DND-41 (cell line): Measurements from ENCODE around the gene LPAR5.

Experiments
- ATAC-seq: fragments of 200-7000 bp; cut with Tn5 transposase; 3 replicates; pipeline ENCODE4 v1.9.1; 2021; ENCODE audit warnings: low read depth; ENCODE audit not compliant: insufficient read depth
- DNase-seq: peaks from one replicate; pipeline ENCODE4 v3.0.0-alpha.2; 2020
- H2AFZ ChIP-seq: 2 replicates; pipeline ENCODE4 v1.6.0; 2012; ENCODE audit warnings: low read depth, low read length
- H3K27ac ChIP-seq: 2 replicates; pipeline ENCODE4 v1.5.1; 2012; ENCODE audit warnings: low read length, inconsistent platforms
- H3K27me3 ChIP-seq: fragments of 200-600 bp; sonication (generic); 2 replicates; pipeline ENCODE4 v1.6.0; 2012; ENCODE audit warnings: low read length, mild to moderate bottlenecking, inconsistent platforms; ENCODE audit not compliant: insufficient read depth, poor library complexity
- H3K36me3 ChIP-seq: 2 replicates; pipeline ENCODE4 v1.5.1; 2012; ENCODE audit warnings: low read length, inconsistent platforms; ENCODE audit not compliant: insufficient read depth
- H3K4me1 ChIP-seq: 2 replicates; pipeline ENCODE4 v1.5.1; 2012; ENCODE audit warnings: mild to moderate bottlenecking, low read length; ENCODE audit not compliant: insufficient read depth
- H3K4me2 ChIP-seq: 2 replicates; pipeline ENCODE4 v1.6.0; 2012; ENCODE audit warnings: mild to moderate bottlenecking, moderate library complexity, low read length, inconsistent platforms; ENCODE audit not compliant: insufficient read depth
- H3K4me3 ChIP-seq, 2 experiments: fragments of 200-600 bp in 1 of 2; shearing (Covaris generic) in 1 of 2; 2 replicates each; pipeline ENCODE4 v1.5.1; 2012 to 2016; ENCODE audit warnings: inconsistent platforms in 2 of 2, low read length in 2 of 2, mild to moderate bottlenecking in 2 of 2, low read depth in 1 of 2, moderate library complexity in 1 of 2
- H3K79me2 ChIP-seq: 2 replicates; pipeline ENCODE4 v1.6.0; 2012; ENCODE audit warnings: low read length, inconsistent platforms; ENCODE audit not compliant: insufficient read depth
- H3K9ac ChIP-seq: 2 replicates; pipeline ENCODE4 v1.6.0; 2012; ENCODE audit warnings: low read depth, mild to moderate bottlenecking, inconsistent platforms, low read length, moderate library complexity
- H3K9me3 ChIP-seq: 2 replicates; pipeline ENCODE4 v1.5.1; 2012; ENCODE audit warnings: low read length, moderate library complexity, mild to moderate bottlenecking, inconsistent platforms; ENCODE audit not compliant: insufficient read depth, severe bottlenecking
- H4K20me1 ChIP-seq: 2 replicates; pipeline ENCODE4 v1.6.0; 2012; ENCODE audit warnings: low read length; ENCODE audit not compliant: insufficient read depth
- CTCF ChIP-seq: IDR thresholded peaks from 2 replicates; pipeline ENCODE4 v1.5.1; 2012; ENCODE audit warnings: borderline replicate concordance, low read length, moderate library complexity, mild to moderate bottlenecking; ENCODE audit not compliant: poor library complexity, severe bottlenecking; ENCODE audit errors: extremely low read depth
- EZH2 ChIP-seq: IDR thresholded peaks from 3 replicates; pipeline ENCODE4 v1.6.1; 2012; ENCODE audit warnings: borderline replicate concordance, low read depth, mild to moderate bottlenecking, moderate library complexity, low read length, inconsistent platforms; ENCODE audit not compliant: severe bottlenecking

Gene LPAR5

GRCh38 chr12:6643569-6644256, 8.0 kb upstream of the LPAR5 start:
- H2AFZ ChIP-seq: 0 out of 2 replicates have a peak overlapping the region, but pooled peaks have one; percentile 24
- H3K79me2 ChIP-seq: no peaks in the 10 kb centered on the region
- H3K36me3 ChIP-seq: peaks cover 8% of the 10 kb centered on the region
- ATAC-seq (no peak), DNase-seq (no peak)
- H3K27ac ChIP-seq: no peak overlapping the region
- H3K4me3 ChIP-seq: no peak overlapping the region
- H3K27me3 ChIP-seq: no peaks in the 10 kb centered on the region
- TF ChIP-seq EZH2: no peak
- TF ChIP-seq CTCF: no peak
- no peaks in the 10 kb centered on the region; the same call in 1 of the 2 replicates for H3K4me1 ChIP-seq
- no peak overlapping the region for H3K9ac ChIP-seq
- no peak overlapping the region for H3K4me2 ChIP-seq
- H4K20me1 ChIP-seq: no peaks in the 10 kb centered on the region
- H3K9me3 ChIP-seq: no peaks in the 10 kb centered on the region

- Histone ChIP-seq H3K9me3 (no peaks in the 10 kb centered on the region), H3K4me1 (peaks cover 4% of the 10 kb centered on the region), H3K27ac (no peak overlapping the region), H3K36me3 (no peaks in the 10 kb centered on the region), H2AFZ (no peak overlapping the region), H3K27me3 (no peaks in the 10 kb centered on the region), H4K20me1 (peaks cover 1% of the 10 kb centered on the region; the same call in 1 of the 2 replicates), H3K4me2 (no peak overlapping the region), H3K4me3 (no peak overlapping the region), H3K9ac (no peak overlapping the region), H3K79me2 (no peaks in the 10 kb centered on the region)
- no peak for TF ChIP-seq EZH2
- no peak for TF ChIP-seq CTCF
- DNase-seq (no peak), ATAC-seq (no peak)
Measured at GRCh38 chr12:6641131-6641530, 5.4 kb upstream of the LPAR5 start.

DNA sequence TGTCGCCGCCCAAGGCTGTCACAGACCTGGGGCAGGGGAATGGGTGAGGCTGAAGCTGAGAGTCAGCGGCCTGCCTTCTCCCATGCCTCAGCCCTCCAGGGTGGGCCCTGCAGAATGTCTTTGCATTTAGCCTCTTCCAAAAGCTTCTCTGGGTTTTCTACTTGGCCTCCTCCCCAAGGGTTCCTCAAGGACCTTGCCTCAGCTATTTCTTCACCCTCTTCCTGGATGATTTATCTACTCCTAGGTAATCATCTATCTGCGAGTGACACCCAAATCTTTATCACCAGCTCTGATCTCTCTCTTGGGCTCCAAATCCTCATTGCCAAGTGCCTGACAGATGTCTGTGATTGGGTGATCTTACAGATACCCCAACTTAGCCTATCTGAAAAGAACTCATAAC, 4.7 kb upstream of the LPAR5 start:
- H3K4me2 ChIP-seq: no peak overlapping the region
- ATAC-seq (no peak), DNase-seq (no peak)
- no peak overlapping the region for H3K9ac ChIP-seq
- H3K9me3 ChIP-seq: no peaks in the 10 kb centered on the region
- H2AFZ ChIP-seq: no peak overlapping the region
- H3K4me3 ChIP-seq: no peak overlapping the region
- peaks cover 10% of the 10 kb centered on the region for H3K4me1 ChIP-seq
- H4K20me1 ChIP-seq: peaks cover 3% of the 10 kb centered on the region; the same call in 1 of the 2 replicates
- no peaks in the 10 kb centered on the region for H3K79me2 ChIP-seq
- no peaks in the 10 kb centered on the region for H3K36me3 ChIP-seq
- no peak for TF ChIP-seq CTCF
- TF ChIP-seq EZH2: no peak
- no peaks in the 10 kb centered on the region for H3K27me3 ChIP-seq
- no peak overlapping the region for H3K27ac ChIP-seq
